H1 (cell line): ENCODE results near the gene RIMBP2. TPM values are rescaled to one million over a fixed set of nuclear protein-coding genes. Genes with fewer than 3 reads are reported as not detected.

Experiments
- CTCF ChIA-PET: fragments of 300-600 bp; sonication (Branson Sonifier 250); formaldehyde crosslinking; loops from one replicate; lab custom pipeline; 2021; ENCODE audit not compliant: partially characterized antibody; lab: Charles Lee
- POLR2A ChIA-PET: fragments of 300-600 bp; sonication (Branson Sonifier 250); formaldehyde crosslinking; loops from one replicate; lab custom pipeline; 2021; ENCODE audit warnings: inconsistent platforms; ENCODE audit not compliant: partially characterized antibody; lab: Charles Lee
- DNase-seq, 2 experiments: peaks; one replicate each; pipeline versions ENCODE4 v3.0.0 to v3.0.0-alpha.2; 2010 to 2022; ENCODE audit warnings: low spot score in 2 of 2, low read depth in 1 of 2, mixed read lengths in 1 of 2
- FAIRE-seq: peaks from 2 replicates; lab custom pipeline; 2011; peaks lifted over from hg19 to GRCh38; lab: Jason Lieb, UNC
- H2AFZ ChIP-seq: 2 replicates; pipeline ENCODE4 v1.8.1; 2012; ENCODE audit warnings: low read length, inconsistent platforms
- H2AK5ac ChIP-seq: 2 replicates; pipeline ENCODE4 v1.6.1; 2013; ENCODE audit warnings: low read depth, low read length
- H2BK120ac ChIP-seq: replicated peaks from 2 replicates; pipeline ENCODE3; 2013; ENCODE audit warnings: low read depth, low read length, inconsistent platforms
- H2BK12ac ChIP-seq: 2 replicates; pipeline ENCODE4 v1.6.1; 2013; ENCODE audit warnings: low read depth, low read length
- H2BK15ac ChIP-seq: 2 replicates; pipeline ENCODE4 v1.6.1; 2013; ENCODE audit warnings: low read length
- H2BK20ac ChIP-seq: 2 replicates; pipeline ENCODE4 v1.6.1; 2013; ENCODE audit warnings: low read length
- H2BK5ac ChIP-seq: 2 replicates; pipeline ENCODE4 v1.6.1; 2013; ENCODE audit warnings: low read depth, low read length
- H3K14ac ChIP-seq: 2 replicates; pipeline ENCODE4 v1.6.1; 2013; ENCODE audit warnings: inconsistent platforms; ENCODE audit not compliant: insufficient read length
- H3K18ac ChIP-seq: 2 replicates; pipeline ENCODE4 v1.6.1; 2013; ENCODE audit warnings: low read length; ENCODE audit errors: extremely low read depth
- H3K23ac ChIP-seq: 2 replicates; pipeline ENCODE4 v1.6.1; 2013; ENCODE audit warnings: inconsistent platforms; ENCODE audit not compliant: insufficient read length
- H3K23me2 ChIP-seq: 2 replicates; pipeline ENCODE4 v1.6.1; 2013; ENCODE audit warnings: low read depth, low read length
- H3K27ac ChIP-seq: 2 replicates; pipeline ENCODE4 v1.6.1; 2011; ENCODE audit warnings: low read depth, low read length, inconsistent platforms
- H3K27me3 ChIP-seq, 4 experiments: replicated peaks in 1 of 4; 1 replicate in 1 of 4; 2 replicates in 3 of 4; pipeline versions ENCODE4 v1.6.1 to v1.8.1; 2011 to 2013; ENCODE audit warnings: low read length in 3 of 4, mild to moderate bottlenecking in 3 of 4, inconsistent platforms in 2 of 4, mixed read lengths in 2 of 4, moderate library complexity in 1 of 4; ENCODE audit not compliant: control insufficient read depth in 3 of 4, insufficient read depth in 3 of 4; ENCODE audit errors: extremely low read depth in 1 of 4
- H3K36me3 ChIP-seq, 4 experiments: 2 replicates each; pipeline versions ENCODE4 v1.6.1 to v1.8.1; 2011 to 2013; ENCODE audit warnings: mild to moderate bottlenecking in 4 of 4, low read length in 3 of 4, moderate library complexity in 2 of 4, control low read depth in 1 of 4, inconsistent platforms in 1 of 4; ENCODE audit not compliant: insufficient read depth in 4 of 4, control insufficient read depth in 2 of 4
- H3K4ac ChIP-seq: replicated peaks from 2 replicates; pipeline ENCODE3; 2013; ENCODE audit warnings: low read length, low read depth, mixed read lengths, inconsistent platforms; ENCODE audit not compliant: insufficient read length
- H3K4me1 ChIP-seq, 4 experiments: replicated peaks in 1 of 4; 1 replicate in 1 of 4; 2 replicates in 3 of 4; pipeline versions ENCODE4 v1.6.1 to v1.8.1; 2011 to 2013; ENCODE audit warnings: low read length in 3 of 4, inconsistent platforms in 2 of 4, mixed read lengths in 1 of 4; ENCODE audit not compliant: insufficient read depth in 4 of 4, control insufficient read depth in 3 of 4
- H3K4me2 ChIP-seq, 2 experiments: 2 replicates each; pipeline versions ENCODE4 v1.6.1 to v1.8.1; 2011 to 2013; ENCODE audit warnings: low read depth in 2 of 2, low read length in 2 of 2, control low read depth in 1 of 2, inconsistent platforms in 1 of 2, mild to moderate bottlenecking in 1 of 2; ENCODE audit not compliant: insufficient read depth in 1 of 2
- H3K4me3 ChIP-seq, 4 experiments: fragments of 200-600, 300-600 bp in 1 of 4; sonication (generic), shearing (Covaris generic), sonication (Bioruptor Twin) in 1 of 4; 2 replicates each; pipeline versions ENCODE4 v1.5.1 to v1.8.1; 2011 to 2016; ENCODE audit warnings: low read length in 4 of 4, low read depth in 3 of 4, control low read depth in 2 of 4, inconsistent platforms in 2 of 4, mild to moderate bottlenecking in 2 of 4, mixed read lengths in 1 of 4, moderate library complexity in 1 of 4; ENCODE audit not compliant: insufficient read depth in 2 of 4; ENCODE audit errors: extremely low read depth in 1 of 4
- H3K56ac ChIP-seq: replicated peaks from 2 replicates; pipeline ENCODE3; 2013; ENCODE audit warnings: low read depth, mild to moderate bottlenecking, mixed read lengths, low read length, inconsistent platforms; ENCODE audit not compliant: insufficient read length
- H3K79me1 ChIP-seq: 2 replicates; pipeline ENCODE4 v1.6.1; 2013; ENCODE audit warnings: low read depth, low read length, control low read depth
- H3K79me2 ChIP-seq, 2 experiments: 2 replicates each; pipeline versions ENCODE4 v1.6.1 to v1.8.1; 2012 to 2013; ENCODE audit warnings: low read length in 2 of 2, mild to moderate bottlenecking in 2 of 2, inconsistent platforms in 1 of 2; ENCODE audit not compliant: insufficient read depth in 2 of 2, control insufficient read depth in 1 of 2
- H3K9ac ChIP-seq, 4 experiments: replicated peaks in 1 of 4; 1 replicate in 1 of 4; 2 replicates in 3 of 4; pipeline versions ENCODE4 v1.6.1 to v1.8.1; 2011 to 2013; ENCODE audit warnings: low read depth in 3 of 4, low read length in 3 of 4, control low read depth in 2 of 4, mild to moderate bottlenecking in 2 of 4, moderate library complexity in 2 of 4, inconsistent platforms in 1 of 4; ENCODE audit errors: extremely low read depth in 1 of 4
- H3K9me3 ChIP-seq, 2 experiments: 2 replicates each; pipeline versions ENCODE4 v1.6.1 to v1.8.1; 2012 to 2013; ENCODE audit warnings: mild to moderate bottlenecking in 2 of 2, moderate library complexity in 2 of 2, control low read depth in 1 of 2, inconsistent platforms in 1 of 2, low read depth in 1 of 2, low read length in 1 of 2, mixed read lengths in 1 of 2; ENCODE audit not compliant: insufficient read depth in 2 of 2
- H4K20me1 ChIP-seq, 2 experiments: replicated peaks in 1 of 2; 2 replicates each; pipeline versions ENCODE3 to v1.8.1; 2011 to 2013; ENCODE audit warnings: inconsistent platforms in 2 of 2, low read length in 2 of 2, mild to moderate bottlenecking in 1 of 2; ENCODE audit not compliant: insufficient read depth in 2 of 2, control insufficient read depth in 1 of 2
- H4K5ac ChIP-seq: 2 replicates; pipeline ENCODE4 v1.6.1; 2013; ENCODE audit warnings: low read length, low read depth, mixed read lengths, inconsistent platforms; ENCODE audit not compliant: insufficient read length
- H4K8ac ChIP-seq: 2 replicates; pipeline ENCODE4 v1.8.0; 2013; ENCODE audit warnings: mild to moderate bottlenecking, moderate library complexity, low read length, inconsistent platforms; ENCODE audit not compliant: insufficient read depth; ENCODE audit errors: extremely low read depth
- H4K91ac ChIP-seq: replicated peaks from 2 replicates; pipeline ENCODE3; 2013; ENCODE audit warnings: low read length, mixed read lengths, inconsistent platforms; ENCODE audit not compliant: insufficient read length
- CEBPB ChIP-seq: IDR thresholded peaks from 2 replicates; pipeline ENCODE4 v1.6.1; 2012; ENCODE audit warnings: low read depth, low read length
- NANOG ChIP-seq: IDR thresholded peaks from 2 replicates; pipeline ENCODE4 v1.6.1; 2011; ENCODE audit warnings: low read length, low read depth, mild to moderate bottlenecking, inconsistent platforms; ENCODE audit not compliant: insufficient read depth, poor library complexity, severe bottlenecking
- POLR2AphosphoS5 ChIP-seq: IDR thresholded peaks from 2 replicates; pipeline ENCODE4 v1.6.1; 2011; ENCODE audit warnings: low read depth, low read length
- POU5F1 ChIP-seq: IDR thresholded peaks from 2 replicates; pipeline ENCODE4 v1.6.1; 2011; ENCODE audit warnings: low read depth, mild to moderate bottlenecking, low read length, moderate library complexity
- TAF1 ChIP-seq: IDR thresholded peaks from 2 replicates; pipeline ENCODE4 v1.6.1; 2011; ENCODE audit warnings: mild to moderate bottlenecking, low read depth, low read length
- WGBS, 2 experiments: shearing (Covaris generic) in 1 of 2; methylation state at CpG; one replicate each; pipeline versions ENCODE4 v1.1.6 to v1.1.7; 2013 to 2015; ENCODE audit warnings: low lambda C conversion rate in 2 of 2, mixed read lengths in 2 of 2, inconsistent platforms in 1 of 2, low coverage in 1 of 2, missing lambda C conversion rate in 1 of 2; ENCODE audit not compliant: insufficient replicate concordance in 2 of 2, insufficient coverage in 1 of 2, insufficient read length in 1 of 2; ENCODE audit errors: extremely low coverage in 1 of 2, missing lambda C conversion rate in 1 of 2; 5-methylcytosine and 5-hydroxymethylcytosine counted together
- polyA plus RNA-seq, 7 experiments: library from polyadenylated mRNA; depleted of rRNA in 3 of 7; stranded (reverse) in 5 of 7; unstranded in 2 of 7; fragments of >200 nt in 5 of 7; fragments of 200-250 nt in 2 of 7; gene quantifications; 1 replicate in 5 of 7; 2 replicates in 1 of 7; 4 replicates in 1 of 7; pipeline versions ENCODE4 v1.2.1 to v1.2.3, GENCODE V29; 2011 to 2013; ENCODE audit warnings: missing spikeins in 2 of 7, mixed read lengths in 2 of 7
- total RNA-seq: library from RNA; stranded (reverse); fragmentation: NEBNext Ultra II Directional; extraction: Animal tissue kit (Norgen Biotek cat#: 25700); gene quantifications from 2 replicates; pipeline ENCODE4 v1.2.1, GENCODE V29; 2021

Gene RIMBP2
- total and polyA plus RNA-seq, 2 of the 8 experiments (the other 6 are each of a cell fraction or from before 2014, with no cell fraction given), result 0.18 to 0.65 TPM

- no peaks in the 10 kb centered on the region for H3K27me3 ChIP-seq
- POLR2A ChIA-PET, result no interaction called here
- no peak overlapping the region for H2AFZ ChIP-seq
- no peak overlapping the region for H3K27ac ChIP-seq
- H3K4me1 ChIP-seq, result no peaks in the 10 kb centered on the region; a peak in 1 of 7 replicates
- FAIRE-seq (no peak), DNase-seq (no peak)
- H3K36me3 ChIP-seq, result no peaks in the 10 kb centered on the region
- H3K23ac ChIP-seq, result no peak overlapping the region
- H3K56ac ChIP-seq, result no peak overlapping the region
- H3K4me3 ChIP-seq, result no peak overlapping the region
- H4K20me1 ChIP-seq, result peaks cover 0 to 1% of the 10 kb centered on the region in 2 experiments
- H2BK120ac ChIP-seq, result no peak overlapping the region
- H2BK15ac ChIP-seq, result no peak overlapping the region
- CTCF ChIA-PET, result interaction anchor here (0.6 to 3.9 kb wide), 42 partner anchors 8 to 678 kb away, joined by 3 to 22 read pairs (median 4); partner anchors contain the start of genes ADGRD1 and RIMBP2
- H2BK5ac ChIP-seq, result no peak overlapping the region
- no peak overlapping the region for H3K18ac ChIP-seq
- no peak overlapping the region for H2BK12ac ChIP-seq
- H3K23me2 ChIP-seq, result no peaks in the 10 kb centered on the region
- H3K79me1 ChIP-seq, result no peaks in the 10 kb centered on the region
- no peak overlapping the region for H3K14ac ChIP-seq
- H2AK5ac ChIP-seq, result no peak overlapping the region
- no peak overlapping the region for H3K9ac ChIP-seq
- no peak overlapping the region for H2BK20ac ChIP-seq
- no peak overlapping the region for H3K4me2 ChIP-seq
- no peak overlapping the region for H4K91ac ChIP-seq
- no peaks in the 10 kb centered on the region for H3K79me2 ChIP-seq
- H3K4ac ChIP-seq, result no peak overlapping the region
- no peak overlapping the region for H4K5ac ChIP-seq
- no peaks in the 10 kb centered on the region for H3K9me3 ChIP-seq
- 74% methylated on average over 10 of the region's 10 CpGs; no CpG with 5 or more reads in 1 of the 2 experiments for WGBS, 2 experiments
- no peak overlapping the region for H4K8ac ChIP-seq
- TF ChIP-seq CEBPB (no peak), TAF1 (no peak), NANOG (no peak), POU5F1 (no peak), POLR2AphosphoS5 (no peak)
These were observed 32.7 kb upstream of the RIMBP2 start for GRCh38 chr12:130748786-130749185.
